CD4-positive, alpha-beta T cell treated with Interleukin-2 at 100 ng/mL for 4 hours (primary cell): ENCODE results near the gene POTEB.
"Not testable (repeated sequence)": the region's sequence is repeated elsewhere in the genome, so short reads cannot be mapped to it uniquely, and the experiment has no call there.

Experiments
- DNase-seq: peaks from one replicate; pipeline ENCODE4 v3.0.0-alpha.2; 2020; ENCODE audit warnings: low spot score

Gene POTEB

GRCh38 chr15:21877635-21878034, at the start of gene POTEB:
Gene POTEB, minus strand, starts transcription at chr15:21877735. Its CDS starts 489 bp downstream, at chr15:21877246.
- DNase-seq: not testable (repeated sequence)

GRCh38 chr15:21890955-21891354, 13.4 kb upstream of the POTEB start:
- DNase-seq: not testable (repeated sequence)

DNA sequence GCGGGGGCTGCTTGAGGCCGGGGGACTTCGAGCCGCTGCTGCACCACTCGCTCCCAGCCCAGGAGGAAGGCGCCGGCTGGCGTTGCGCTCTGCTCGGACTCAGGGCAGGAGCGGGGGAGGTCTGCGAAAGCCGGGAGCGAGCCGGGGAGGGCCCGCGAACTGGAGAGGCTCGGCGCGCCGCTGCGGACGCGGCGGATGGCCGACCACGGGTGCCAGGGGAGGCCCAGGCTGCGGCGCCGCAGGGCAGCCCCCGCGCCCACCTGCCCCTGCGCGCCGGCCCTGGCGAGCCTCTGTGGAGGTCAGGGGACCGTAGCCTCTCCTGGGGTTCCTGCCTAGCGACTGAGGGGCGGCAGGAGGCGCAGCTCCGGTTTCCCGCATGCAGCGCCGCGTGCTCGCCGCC, 12.0 kb upstream of the POTEB start:
- DNase-seq: not testable (repeated sequence)

DNA sequence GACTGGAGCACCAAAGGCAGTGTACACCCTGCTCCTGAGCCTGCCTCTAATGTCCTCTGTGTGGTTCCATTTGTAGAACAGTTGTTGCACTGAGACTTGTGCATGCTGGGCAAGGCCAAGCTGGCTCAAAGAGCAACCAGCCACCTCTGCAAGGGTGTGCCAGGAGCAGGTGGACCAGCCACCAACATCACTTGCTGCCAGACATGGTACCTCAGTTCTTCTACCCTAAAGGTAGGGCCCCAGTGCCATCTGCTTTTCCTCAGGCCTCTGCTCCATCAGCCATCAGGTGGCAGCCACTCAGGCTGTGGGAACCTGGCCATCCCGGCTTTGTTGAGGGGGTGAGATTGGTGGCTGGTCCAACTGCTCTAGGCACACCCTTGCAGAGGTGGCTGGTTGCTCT, 38.7 kb downstream of the POTEB start:
- DNase-seq: not testable (repeated sequence)
